ENCODE results near the gene FAM13B. TPM values are rescaled to one million over a fixed set of nuclear protein-coding genes. Genes with fewer than 3 reads are reported as not detected.

The FAM13B gene
- total RNA-seq, 1 experiment from 2014 or later, result 13.6 TPM

GRCh38 chr5:138054206-138054605 lies 21.3 kb upstream of the FAM13B start:
- no peak overlapping the region for H3K4me2 ChIP-seq (ENCODE audit: low read length)
- no peaks in the 10 kb centered on the region for H3K4me1 ChIP-seq (ENCODE audit: control insufficient read depth in 1 of 2, insufficient read depth in 2 of 2, low read length in 2 of 2)
- peak overlapping the region; percentile 32 for H2AFZ ChIP-seq (ENCODE audit: low read depth, low read length, poor library complexity, severe bottlenecking)
- ChIA-PET RAD21 (ENCODE audit: low non-redundant PET in 1 of 2, low total read pairs in 2 of 2, uncharacterized antibody in 2 of 2, unreplicated experiment in 2 of 2) (no interaction called here), CTCF (interaction anchor here (1.0 kb wide), 1 partner anchor 11 kb away, joined by 3 read pairs; no protein-coding TSS in a partner anchor), POLR2A (no interaction called here)
- intact Hi-C loops (cut with micrococcal nuclease), result no loop called here
- no peak overlapping the region for H3K27ac ChIP-seq (ENCODE audit: low read depth, low read length)
- H3K27me3 ChIP-seq (ENCODE audit: insufficient read depth, low read length), result no peaks in the 10 kb centered on the region
- H3K4me3 ChIP-seq (replicated peaks in 1 of 2; ENCODE audit: low read depth in 1 of 2, low read length in 2 of 2), result no peak overlapping the region
- TF ChIP-seq SIN3A (IDR thresholded peaks at IDR 0.05; ENCODE audit: low read depth), result no peak
- no peak for TF ChIP-seq CBX3 (IDR thresholded peaks at IDR 0.05; ENCODE audit: low read depth)
- TF ChIP-seq CTCF (IDR thresholded peaks at IDR 0.05 in 2 of 3, conservative IDR thresholded peaks at IDR 0.05 in 1 of 3; ENCODE audit: borderline replicate concordance in 1 of 3, insufficient read depth in 1 of 3, low read depth in 2 of 3, low read length in 2 of 3), result no peak
- TF ChIP-seq EGR1 (IDR thresholded peaks at IDR 0.05; ENCODE audit: low read depth), result no peak
- no peak for TF ChIP-seq ZBTB33 (IDR thresholded peaks at IDR 0.05; ENCODE audit: extremely low read depth, insufficient replicate concordance, low read length)
- no peak for TF ChIP-seq ZNF274 (IDR thresholded peaks at IDR 0.05; ENCODE audit: low read depth, low read length)
- no peak for TF ChIP-seq SRF (IDR thresholded peaks at IDR 0.05; ENCODE audit: low read depth)
- no peak for TF ChIP-seq MAX (IDR thresholded peaks at IDR 0.05)
- TF ChIP-seq FOSL1 (IDR thresholded peaks at IDR 0.05; ENCODE audit: low read depth), result no peak
- no peak for TF ChIP-seq SP1 (IDR thresholded peaks at IDR 0.05; ENCODE audit: low read depth)
- no peak for TF ChIP-seq TCF7L2 (IDR thresholded peaks at IDR 0.05; ENCODE audit: borderline replicate concordance, extremely low read depth, insufficient read depth, insufficient read length)
- no peak for TF ChIP-seq POLR2A (IDR thresholded peaks at IDR 0.05; ENCODE audit: borderline replicate concordance, extremely low read depth, insufficient read depth, insufficient read length)
- no peak for TF ChIP-seq JUND (IDR thresholded peaks at IDR 0.05)
- TF ChIP-seq, protein P1, sequence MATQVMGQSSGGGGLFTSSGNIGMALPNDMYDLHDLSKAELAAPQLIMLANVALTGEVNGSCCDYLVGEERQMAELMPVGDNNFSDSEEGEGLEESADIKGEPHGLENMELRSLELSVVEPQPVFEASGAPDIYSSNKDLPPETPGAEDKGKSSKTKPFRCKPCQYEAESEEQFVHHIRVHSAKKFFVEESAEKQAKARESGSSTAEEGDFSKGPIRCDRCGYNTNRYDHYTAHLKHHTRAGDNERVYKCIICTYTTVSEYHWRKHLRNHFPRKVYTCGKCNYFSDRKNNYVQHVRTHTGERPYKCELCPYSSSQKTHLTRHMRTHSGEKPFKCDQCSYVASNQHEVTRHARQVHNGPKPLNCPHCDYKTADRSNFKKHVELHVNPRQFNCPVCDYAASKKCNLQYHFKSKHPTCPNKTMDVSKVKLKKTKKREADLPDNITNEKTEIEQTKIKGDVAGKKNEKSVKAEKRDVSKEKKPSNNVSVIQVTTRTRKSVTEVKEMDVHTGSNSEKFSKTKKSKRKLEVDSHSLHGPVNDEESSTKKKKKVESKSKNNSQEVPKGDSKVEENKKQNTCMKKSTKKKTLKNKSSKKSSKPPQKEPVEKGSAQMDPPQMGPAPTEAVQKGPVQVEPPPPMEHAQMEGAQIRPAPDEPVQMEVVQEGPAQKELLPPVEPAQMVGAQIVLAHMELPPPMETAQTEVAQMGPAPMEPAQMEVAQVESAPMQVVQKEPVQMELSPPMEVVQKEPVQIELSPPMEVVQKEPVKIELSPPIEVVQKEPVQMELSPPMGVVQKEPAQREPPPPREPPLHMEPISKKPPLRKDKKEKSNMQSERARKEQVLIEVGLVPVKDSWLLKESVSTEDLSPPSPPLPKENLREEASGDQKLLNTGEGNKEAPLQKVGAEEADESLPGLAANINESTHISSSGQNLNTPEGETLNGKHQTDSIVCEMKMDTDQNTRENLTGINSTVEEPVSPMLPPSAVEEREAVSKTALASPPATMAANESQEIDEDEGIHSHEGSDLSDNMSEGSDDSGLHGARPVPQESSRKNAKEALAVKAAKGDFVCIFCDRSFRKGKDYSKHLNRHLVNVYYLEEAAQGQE (IDR thresholded peaks at IDR 0.05; ENCODE audit: low read depth), result no peak
- H4K20me1 ChIP-seq (ENCODE audit: insufficient read depth), result no peaks in the 10 kb centered on the region
- H3K79me2 ChIP-seq (ENCODE audit: insufficient read depth, low read length), result no peaks in the 10 kb centered on the region
- H3K9me2 ChIP-seq (ENCODE audit: insufficient read depth), result no peaks in the 10 kb centered on the region
- H3K36me3 ChIP-seq (ENCODE audit: control insufficient read depth in 1 of 2, insufficient read depth in 2 of 2, low read length in 2 of 2), result no peaks in the 10 kb centered on the region
- H3K9me3 ChIP-seq (ENCODE audit: control insufficient read depth in 1 of 2, insufficient read depth in 1 of 2, low read depth in 1 of 2, low read length in 2 of 2), result no peaks in the 10 kb centered on the region
- H3K9ac ChIP-seq (ENCODE audit: low read length), result no peak overlapping the region
- BruUV-seq (replicated peaks), result no TSS peak
- ATAC-seq, result no peak
- no peak for DNase-seq (ENCODE audit: low read depth, low spot score)
